CD4-positive, alpha-beta T cell treated with Interferon gamma for 1 hour (primary cell): ENCODE measurements around the gene KRT35.

ENCODE experiments used
- DNase-seq: peaks from one replicate; pipeline ENCODE4 v3.0.0-alpha.2; 2020

KRT35 gene

DNA sequence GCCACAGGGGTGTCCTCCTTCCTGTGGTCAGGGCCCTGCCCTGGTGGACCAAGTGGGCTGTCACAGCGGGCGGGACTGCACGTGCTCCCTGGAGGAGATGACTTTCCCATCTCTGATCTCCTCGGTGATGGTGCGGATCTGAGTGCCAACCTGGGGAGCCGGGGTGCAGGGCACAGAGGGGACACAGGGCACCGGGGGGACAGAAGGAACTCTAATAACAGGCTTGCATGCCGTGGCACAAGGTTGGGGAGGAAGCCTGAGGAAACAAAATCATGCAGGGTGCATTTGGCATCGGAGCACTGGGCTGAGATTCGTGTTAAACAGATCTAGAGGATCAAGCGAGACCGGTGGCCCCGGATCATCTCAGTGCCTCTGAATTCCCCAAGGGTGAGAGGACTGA lies 5.4 kb upstream of the KRT35 start:
- DNase-seq: no peak

DNA sequence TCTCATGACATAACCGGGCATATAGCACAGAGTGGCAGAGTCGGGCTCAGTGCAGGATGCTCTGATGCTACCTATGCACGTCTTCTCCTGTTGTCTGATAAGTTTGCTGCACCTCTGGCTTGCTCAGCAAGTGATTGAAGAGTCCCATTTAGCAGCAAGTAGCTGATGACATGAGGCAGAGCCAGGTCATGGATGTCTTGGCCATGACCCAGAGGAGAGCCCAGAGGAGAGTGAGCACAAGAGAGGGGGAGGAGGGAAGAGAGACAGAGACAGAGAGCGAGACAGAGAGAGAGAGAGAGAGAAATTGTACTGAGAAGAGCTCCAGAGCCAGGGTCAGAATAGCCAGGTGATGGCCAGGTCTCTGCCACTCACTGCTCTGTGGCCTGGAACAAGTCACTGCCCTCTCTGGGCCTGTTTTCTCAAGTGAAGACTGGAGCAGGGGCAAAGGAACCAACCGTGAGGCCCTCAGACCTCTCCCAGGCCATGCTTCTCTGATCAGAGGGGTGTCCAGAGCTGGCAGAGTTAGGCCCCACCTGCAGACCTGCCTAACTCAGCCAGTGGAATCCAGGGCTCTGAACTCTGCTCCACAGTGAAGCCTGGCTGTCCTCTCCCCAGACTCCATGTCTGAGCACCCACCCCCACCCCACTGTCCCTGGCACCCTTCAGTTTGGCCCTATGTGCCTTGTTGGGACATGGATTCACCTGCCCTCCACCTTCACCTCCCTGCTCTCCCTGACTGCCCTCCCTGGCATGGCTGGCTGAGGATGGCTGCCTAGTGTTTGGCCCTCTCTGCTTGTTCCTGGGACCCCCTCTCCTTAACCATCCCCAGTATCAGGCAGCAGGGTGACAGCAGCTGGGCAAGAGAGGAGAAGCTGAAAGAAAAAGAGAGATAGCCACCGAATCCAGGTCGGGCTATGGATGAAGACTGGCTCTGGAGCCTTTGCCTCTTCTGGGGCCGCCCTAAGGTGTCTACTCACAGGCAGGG lies 4.3 kb upstream of the KRT35 start:
- no peak for DNase-seq

DNA sequence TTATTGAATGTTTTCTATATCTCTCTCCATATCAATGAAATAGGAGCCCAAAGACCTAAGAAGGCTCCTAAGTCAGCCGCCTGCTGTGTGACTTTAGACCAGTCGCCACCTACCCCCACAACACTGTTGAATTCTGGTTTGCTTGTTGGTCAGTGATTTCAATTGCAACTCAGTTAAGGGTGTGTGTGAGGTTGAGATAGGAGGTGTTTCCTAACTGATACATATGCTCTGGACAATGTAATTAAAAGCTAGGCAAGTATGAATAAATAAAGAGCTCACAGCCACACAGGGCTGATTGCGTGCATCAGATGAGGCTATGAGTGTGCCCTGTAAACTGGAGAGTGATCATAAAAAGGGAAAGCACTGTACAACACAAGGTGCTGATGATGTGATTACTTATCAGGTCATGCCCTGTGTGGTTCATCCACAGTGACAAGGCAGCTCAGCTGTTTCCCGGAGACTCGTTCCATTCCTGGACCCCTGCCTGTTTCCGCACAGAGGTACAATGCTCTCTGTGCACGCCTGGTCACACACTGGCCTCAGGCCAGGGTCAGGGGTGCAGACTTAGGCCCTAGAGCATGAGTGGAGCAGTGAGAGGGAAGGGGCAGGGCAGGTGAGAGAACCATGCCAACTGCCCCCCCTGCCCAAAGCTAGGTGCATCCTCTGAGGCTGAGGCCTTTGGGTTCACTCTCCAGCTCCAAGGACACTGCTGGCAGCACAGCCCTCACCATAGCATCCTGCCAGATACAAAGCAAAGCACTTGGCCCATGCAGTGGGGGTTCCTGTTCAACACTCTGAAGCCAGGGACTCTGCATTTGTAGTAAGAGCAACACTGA lies 3.3 kb upstream of the KRT35 start:
- DNase-seq: no peak

- no peak for DNase-seq
Measured at GRCh38 chr17:41483531-41483930, 2.6 kb upstream of the KRT35 start.

DNA sequence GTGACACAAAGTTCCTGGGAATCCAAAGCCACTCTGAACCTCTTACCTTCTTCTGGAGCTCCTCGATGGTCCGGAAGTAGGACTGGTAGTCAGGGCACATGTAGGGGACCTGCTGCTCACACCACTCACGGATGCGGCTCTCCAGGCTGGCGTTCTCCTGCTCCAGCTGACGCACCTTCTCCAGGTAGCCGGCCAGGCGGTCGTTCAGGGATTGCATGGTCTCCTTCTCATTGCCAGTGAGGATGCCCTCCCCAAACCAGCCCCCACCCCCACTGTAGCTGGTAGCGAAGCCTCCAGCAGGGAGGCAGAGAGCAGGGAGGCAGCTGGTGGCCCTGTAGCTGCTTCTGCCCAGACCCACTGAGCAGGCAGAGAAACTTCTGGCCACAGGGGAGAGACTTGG lies 370 bp downstream of the KRT35 start:
- no peak for DNase-seq

DNA sequence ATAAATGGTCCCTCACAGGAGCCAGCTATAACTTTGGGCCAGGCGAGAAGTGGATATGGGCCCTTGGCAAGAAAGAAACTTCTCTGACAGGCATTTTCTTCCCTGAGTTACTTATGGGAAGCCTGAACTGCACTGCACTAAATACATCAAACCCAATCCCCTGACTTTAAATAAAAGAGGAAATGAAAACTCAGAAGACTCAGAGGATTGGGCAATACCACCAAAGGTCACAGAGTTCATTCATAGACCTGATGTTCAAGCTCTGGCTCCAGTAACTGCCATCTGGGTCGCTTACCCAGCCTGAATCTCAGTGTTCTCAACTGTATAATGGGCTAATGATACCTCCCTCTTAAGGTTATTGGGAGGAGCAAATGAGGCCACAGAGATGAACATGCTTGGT lies 815 bp downstream of the KRT35 start:
- DNase-seq: no peak

DNA sequence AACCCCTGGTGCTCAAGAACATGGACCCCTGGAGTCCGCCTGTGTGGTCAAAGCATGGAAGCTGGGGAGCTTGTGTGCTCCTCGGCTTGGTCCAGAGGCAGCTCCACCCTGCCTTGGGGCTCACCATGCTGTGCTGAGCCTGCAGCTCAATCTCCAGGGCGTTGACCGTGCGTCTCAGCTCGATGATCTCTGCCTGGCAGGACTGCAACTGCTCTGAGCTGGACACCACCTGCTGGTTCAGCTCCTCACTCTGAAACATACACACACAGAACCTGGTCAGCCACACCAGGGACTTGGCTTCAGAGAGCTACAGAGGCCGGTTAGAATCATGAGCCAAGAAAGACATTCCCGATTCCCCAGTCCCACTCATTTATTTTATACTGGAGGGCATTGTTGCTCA lies 2.7 kb downstream of the KRT35 start:
- no peak for DNase-seq

DNA sequence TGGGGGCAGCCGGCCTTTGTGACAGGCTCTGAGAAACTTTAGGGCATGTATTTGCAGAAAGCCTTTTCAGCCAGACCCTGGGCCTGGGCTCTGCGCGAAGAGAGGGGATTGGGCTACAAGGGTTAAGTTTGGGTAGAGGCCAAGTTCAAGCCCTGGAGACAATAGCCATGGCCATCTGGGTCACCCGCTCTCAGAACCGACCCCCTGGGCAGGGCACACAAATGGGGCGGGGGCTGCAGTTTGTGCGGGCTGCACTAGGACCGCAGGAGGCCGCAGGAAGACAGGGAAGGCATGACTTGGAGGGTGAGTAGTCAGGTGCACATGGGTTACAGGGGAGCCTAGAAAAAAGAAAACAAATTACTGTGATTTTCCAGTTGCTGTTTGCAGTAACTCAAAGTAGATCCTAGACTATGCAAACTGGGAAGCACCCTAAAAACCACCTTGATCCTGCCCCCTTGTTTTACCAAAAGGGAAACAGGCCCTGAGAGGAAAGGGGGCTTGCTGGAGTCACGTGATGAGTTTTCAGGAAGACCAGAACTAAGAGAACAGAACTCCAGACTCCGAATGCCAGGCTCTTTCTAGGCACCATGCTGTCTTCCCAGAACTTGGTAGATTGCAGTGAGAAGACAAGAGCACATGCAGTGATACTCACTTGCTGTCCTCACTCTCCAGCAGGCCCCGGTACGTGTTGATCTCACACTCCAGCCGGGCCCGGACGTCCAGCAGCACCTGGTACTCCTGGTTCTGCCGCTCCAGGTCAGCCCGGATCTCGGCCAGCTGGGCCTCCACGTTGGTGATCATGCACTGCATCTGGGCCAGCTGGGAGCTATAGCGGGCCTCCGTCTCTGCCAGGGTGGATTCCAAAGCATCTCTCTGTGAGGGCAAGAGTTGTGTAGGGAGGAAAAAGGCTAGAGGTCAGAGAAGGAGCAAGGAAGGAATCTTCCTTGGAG lies 3.8 kb downstream of the KRT35 start:
- DNase-seq: no peak

DNA sequence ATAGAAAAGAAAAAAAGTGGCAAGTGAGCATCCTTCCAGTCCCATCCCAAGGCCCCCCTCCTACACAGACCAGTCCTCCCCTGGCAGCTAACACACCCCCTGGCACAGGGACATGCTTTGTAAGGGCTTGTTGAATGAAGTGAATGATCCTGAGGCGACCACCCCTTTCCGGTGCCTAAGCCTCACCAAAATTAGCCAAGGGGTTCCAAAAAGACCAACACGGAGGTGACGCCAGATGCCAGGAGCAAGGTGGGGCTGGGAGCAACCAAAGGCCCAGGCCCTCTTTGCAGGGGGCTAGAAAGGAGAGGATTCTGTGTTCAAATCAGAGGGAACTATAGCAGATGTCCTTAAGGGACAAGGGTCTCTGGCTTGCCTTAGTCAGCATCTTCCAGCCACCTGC lies 5.5 kb downstream of the KRT35 start:
- no peak for DNase-seq

GRCh38 chr17:41474863-41475262 lies 6.1 kb downstream of the KRT35 start:
- DNase-seq: no peak

DNA sequence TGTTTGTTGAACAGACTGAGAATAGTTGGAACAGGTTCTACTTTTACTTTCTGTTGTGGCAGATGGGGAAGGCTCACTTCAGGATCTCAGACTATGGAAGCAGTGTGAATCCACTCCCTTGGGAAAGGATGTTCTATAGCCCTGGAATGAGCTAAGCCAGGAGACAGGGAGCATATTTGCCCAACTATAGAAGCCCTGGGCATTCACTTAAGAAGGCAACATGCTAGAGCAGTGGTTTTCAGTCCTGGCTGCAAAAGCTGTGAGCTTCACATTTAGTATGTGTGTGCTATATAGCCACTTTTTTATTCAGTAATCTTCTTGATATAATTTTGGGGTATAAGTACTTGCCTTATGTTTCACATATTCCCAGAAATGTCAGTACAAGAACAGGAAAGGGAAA lies 12.6 kb downstream of the KRT35 start:
- DNase-seq: no peak

GRCh38 chr17:41467561-41467960 lies 13.4 kb downstream of the KRT35 start:
- DNase-seq: no peak

DNA sequence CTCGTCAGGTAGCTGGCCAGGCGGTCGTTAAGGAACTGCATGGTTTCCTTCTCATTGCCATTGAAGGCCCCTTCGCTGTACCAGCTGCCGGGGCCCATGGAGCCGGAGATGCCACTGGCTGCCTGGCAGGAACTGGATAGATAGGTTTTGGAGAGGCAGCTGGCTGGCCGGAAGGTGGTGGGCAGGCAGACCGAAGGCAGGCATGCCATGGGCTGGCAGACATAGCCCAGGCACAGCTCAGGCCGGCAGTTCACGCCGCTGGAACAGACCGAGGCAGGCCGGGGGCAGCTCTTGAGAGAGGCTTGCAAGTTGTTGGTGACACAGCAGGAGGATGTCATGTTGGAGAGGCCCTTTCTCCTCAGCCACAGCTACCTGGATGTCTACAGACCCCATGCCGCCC lies 14.0 kb downstream of the KRT35 start, which contains the start of gene KRT32:
TSS of gene KRT32 (minus strand) at position 399 of the 400 bp plus-strand sequence. CDS start at position 338, 61 bp downstream.
- no peak for DNase-seq

- no peak for DNase-seq
Measured at GRCh38 chr17:41464682-41465081, 16.3 kb downstream of the KRT35 start.

DNA sequence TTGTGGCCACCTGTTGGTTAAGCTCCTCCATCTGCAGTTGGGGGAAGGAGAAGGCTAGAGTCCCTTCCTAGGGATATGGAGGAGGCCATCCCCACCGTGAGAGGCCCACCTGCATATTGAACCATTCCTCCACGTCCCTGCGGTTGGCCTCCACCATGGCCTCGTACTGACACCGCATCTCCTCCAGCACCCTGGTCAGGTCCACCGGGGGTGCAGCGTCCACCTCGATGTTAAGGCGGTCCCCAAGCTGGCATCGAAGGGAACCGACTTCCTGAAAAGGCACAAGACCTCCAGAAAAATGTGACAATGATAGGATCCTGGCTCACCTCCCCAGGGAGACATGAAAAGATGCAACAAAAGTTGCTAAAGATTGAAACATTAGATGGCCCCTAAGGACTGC lies 16.8 kb downstream of the KRT35 start:
- DNase-seq: no peak

GRCh38 chr17:41463746-41464145 lies 17.2 kb downstream of the KRT35 start:
- no peak for DNase-seq

DNA sequence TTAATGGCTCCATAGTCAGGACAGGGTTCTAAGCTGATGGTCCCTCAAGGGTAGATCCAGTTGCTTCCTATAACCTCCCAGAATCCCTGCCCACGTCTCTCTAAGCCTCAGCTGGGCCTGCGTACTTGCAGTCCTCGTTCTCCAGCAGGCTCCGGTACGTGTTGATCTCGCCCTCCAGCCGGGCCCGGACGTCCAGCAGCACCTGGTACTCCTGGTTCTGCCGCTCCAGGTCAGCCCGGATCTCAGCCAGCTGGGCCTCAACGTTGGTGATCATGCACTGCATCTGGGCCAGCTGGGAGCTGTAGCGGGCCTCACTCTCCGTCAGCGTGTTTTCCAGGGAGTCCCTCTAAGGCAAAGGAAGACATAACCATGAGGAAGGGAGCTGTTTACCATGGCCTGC lies 18.2 kb downstream of the KRT35 start:
- no peak for DNase-seq

DNA sequence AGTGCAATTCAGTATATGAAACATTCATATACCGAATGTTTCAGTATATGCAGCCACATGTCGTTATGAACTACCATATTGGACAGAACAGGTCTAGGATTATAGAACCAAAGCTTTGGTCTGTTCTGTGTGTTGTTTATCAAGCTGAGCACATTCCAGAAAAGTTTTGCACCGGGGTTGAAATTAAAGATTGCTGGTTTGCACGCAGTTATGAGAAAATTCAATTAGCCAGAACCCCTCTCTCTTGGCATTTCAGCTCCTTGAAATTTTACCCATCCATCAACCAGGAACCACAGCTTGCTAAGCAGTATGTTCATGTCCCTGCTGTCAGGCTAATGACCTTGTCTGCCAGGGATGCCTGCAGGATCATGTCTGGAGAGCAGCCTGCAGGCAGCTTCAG lies 23.3 kb downstream of the KRT35 start:
- no peak for DNase-seq

DNA sequence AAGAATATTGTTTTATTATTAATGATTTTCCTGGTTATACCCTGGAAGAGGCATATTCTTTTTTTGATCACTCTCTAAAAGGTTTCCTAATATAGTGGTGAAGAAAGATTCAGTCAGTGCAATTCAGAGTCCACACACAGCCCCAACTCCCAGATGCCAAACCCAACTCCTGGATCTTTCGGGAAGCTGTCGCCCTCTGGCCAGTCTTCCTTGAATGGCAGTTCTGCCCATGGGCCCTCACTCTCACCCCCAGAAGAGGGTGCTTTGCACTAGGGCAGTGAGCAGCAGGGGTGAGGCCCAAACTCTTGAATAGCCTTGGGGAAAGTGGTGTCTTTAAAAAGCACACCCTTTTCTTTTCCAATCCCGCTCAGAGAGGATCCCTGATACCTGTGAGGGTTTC lies 24.7 kb downstream of the KRT35 start:
- no peak for DNase-seq

DNA sequence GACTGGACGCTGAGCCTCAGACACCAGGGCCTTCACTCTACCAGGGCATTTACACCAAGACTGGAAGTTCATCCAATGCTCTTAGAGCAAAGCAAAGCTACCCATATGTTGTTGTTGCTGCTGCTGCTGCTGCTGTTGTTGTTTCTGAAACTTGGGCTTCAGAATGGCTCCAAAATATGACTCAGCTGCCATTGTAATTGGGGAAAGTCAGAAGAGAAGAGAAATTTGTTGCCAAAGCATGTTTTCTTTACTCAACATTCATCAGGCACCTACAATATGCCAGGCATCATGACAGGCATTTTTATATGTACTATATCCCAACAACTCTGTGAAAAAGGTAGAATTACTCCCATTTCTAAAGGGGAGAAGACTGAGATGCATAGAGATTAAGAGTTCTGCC lies 25.7 kb downstream of the KRT35 start:
- DNase-seq: no peak

GRCh38 chr17:41453066-41453465 lies 27.9 kb downstream of the KRT35 start:
- DNase-seq: no peak

- no peak for DNase-seq
Measured at GRCh38 chr17:41452281-41452680, 28.7 kb downstream of the KRT35 start.
